ENCODE results near the gene TECTA. TPM values are rescaled to one million over a fixed set of nuclear protein-coding genes. Genes with fewer than 3 reads are reported as not detected.

TECTA gene
- total RNA-seq, 1 donor: 0.72 TPM

GRCh38 chr11:121152764-121153163 is 51.7 kb downstream of the TECTA start:
- H4K20me1 ChIP-seq (ENCODE audit: insufficient read depth, low read length): no peaks in the 10 kb centered on the region
- no peak overlapping the region for H3K4me3 ChIP-seq (ENCODE audit: insufficient read depth, low read length)
- no peaks in the 10 kb centered on the region for H3K79me2 ChIP-seq (ENCODE audit: insufficient read depth, low read length)
- no peak overlapping the region for H3K4me2 ChIP-seq (ENCODE audit: insufficient read depth, low read length)
- TF ChIP-seq CTCF (IDR thresholded peaks at IDR 0.05; ENCODE audit: extremely low read depth, low read depth, low read length): no peak
- H3K9me3 ChIP-seq (ENCODE audit: low read depth, low read length): no peaks in the 10 kb centered on the region
- no peak overlapping the region for H3K27ac ChIP-seq (ENCODE audit: low read depth, low read length)
- no peaks in the 10 kb centered on the region for H3K27me3 ChIP-seq (ENCODE audit: insufficient read depth, low read length)
- H3K36me3 ChIP-seq (ENCODE audit: insufficient read depth, low read length): no peaks in the 10 kb centered on the region
- no peak overlapping the region for H2AFZ ChIP-seq (ENCODE audit: low read length)
- no peak for DNase-seq (ENCODE audit: insufficient read length, low spot score, missing footprints)
- no peaks in the 10 kb centered on the region for H3K4me1 ChIP-seq (ENCODE audit: insufficient read depth, low read length)

DNA sequence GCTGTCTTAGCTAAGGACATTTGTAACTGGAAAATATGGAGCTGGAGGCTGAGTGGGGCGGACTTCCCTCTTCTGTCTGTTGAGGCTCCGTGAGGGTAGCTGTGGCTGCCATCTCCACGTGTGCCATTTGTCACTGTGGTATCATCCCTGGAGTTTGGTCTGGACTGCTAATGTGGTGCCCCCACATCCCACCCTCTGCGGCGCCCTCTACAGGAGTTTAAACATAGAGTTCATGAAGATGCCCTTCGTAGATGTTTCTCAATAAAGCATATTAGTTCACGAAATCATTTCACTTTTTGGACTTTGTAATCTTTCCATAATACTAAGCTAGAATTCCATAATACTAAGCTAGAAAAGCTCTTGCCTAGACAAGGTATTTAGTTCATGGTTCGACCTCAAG is 52.4 kb downstream of the TECTA start:
- H3K4me3 ChIP-seq (ENCODE audit: insufficient read depth, low read length): no peak overlapping the region
- H4K20me1 ChIP-seq (ENCODE audit: insufficient read depth, low read length): no peaks in the 10 kb centered on the region
- no peaks in the 10 kb centered on the region for H3K79me2 ChIP-seq (ENCODE audit: insufficient read depth, low read length)
- H3K4me1 ChIP-seq (ENCODE audit: insufficient read depth, low read length): no peaks in the 10 kb centered on the region
- no peak overlapping the region for H3K27ac ChIP-seq (ENCODE audit: low read depth, low read length)
- no peak for DNase-seq (ENCODE audit: insufficient read length, low spot score, missing footprints)
- no peak overlapping the region for H3K4me2 ChIP-seq (ENCODE audit: insufficient read depth, low read length)
- H2AFZ ChIP-seq (ENCODE audit: low read length): no peak overlapping the region
- H3K9me3 ChIP-seq (ENCODE audit: low read depth, low read length): no peaks in the 10 kb centered on the region
- no peak for TF ChIP-seq CTCF (IDR thresholded peaks at IDR 0.05; ENCODE audit: extremely low read depth, low read depth, low read length)
- H3K27me3 ChIP-seq (ENCODE audit: insufficient read depth, low read length): no peaks in the 10 kb centered on the region
- no peaks in the 10 kb centered on the region for H3K36me3 ChIP-seq (ENCODE audit: insufficient read depth, low read length)

GRCh38 chr11:121154486-121155314 is 53.7 kb downstream of the TECTA start:
- no peak for DNase-seq (ENCODE audit: insufficient read length, low spot score, missing footprints)
- Histone ChIP-seq H3K9me3 (ENCODE audit: low read depth, low read length) (no peaks in the 10 kb centered on the region), H4K20me1 (ENCODE audit: insufficient read depth, low read length) (no peaks in the 10 kb centered on the region), H3K4me3 (ENCODE audit: insufficient read depth, low read length) (no peak overlapping the region), H3K36me3 (ENCODE audit: insufficient read depth, low read length) (no peaks in the 10 kb centered on the region), H3K4me1 (ENCODE audit: insufficient read depth, low read length) (no peaks in the 10 kb centered on the region), H3K27ac (ENCODE audit: low read depth, low read length) (no peak overlapping the region), H2AFZ (ENCODE audit: low read length) (no peak overlapping the region), H3K27me3 (ENCODE audit: insufficient read depth, low read length) (no peaks in the 10 kb centered on the region), H3K4me2 (ENCODE audit: insufficient read depth, low read length) (no peak overlapping the region), H3K79me2 (ENCODE audit: insufficient read depth, low read length) (no peaks in the 10 kb centered on the region)
- no peak for TF ChIP-seq CTCF (IDR thresholded peaks at IDR 0.05; ENCODE audit: extremely low read depth, low read depth, low read length)

DNA sequence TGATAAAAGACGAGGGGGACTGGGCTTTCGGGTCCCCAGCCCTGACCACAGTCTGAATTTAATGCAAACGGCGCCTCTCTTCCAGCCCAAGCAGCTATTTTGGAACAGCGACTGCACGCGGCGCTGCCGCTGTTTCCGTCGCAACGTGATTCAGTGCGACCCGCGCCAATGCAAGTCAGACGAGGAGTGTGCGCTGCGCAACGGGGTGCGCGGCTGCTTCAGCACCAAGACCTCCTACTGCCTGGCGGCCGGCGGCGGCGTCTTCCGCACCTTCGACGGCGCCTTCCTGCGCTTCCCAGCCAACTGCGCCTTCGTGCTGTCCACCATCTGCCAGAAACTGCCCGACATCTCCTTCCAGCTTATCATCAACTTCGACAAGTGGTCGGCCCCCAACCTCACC is 56.7 kb downstream of the TECTA start:
- H3K27ac ChIP-seq (ENCODE audit: low read depth, low read length): no peak overlapping the region
- no peaks in the 10 kb centered on the region for H3K36me3 ChIP-seq (ENCODE audit: insufficient read depth, low read length)
- no peak overlapping the region for H2AFZ ChIP-seq (ENCODE audit: low read length)
- no peak for TF ChIP-seq CTCF (IDR thresholded peaks at IDR 0.05; ENCODE audit: extremely low read depth, low read depth, low read length)
- H4K20me1 ChIP-seq (ENCODE audit: insufficient read depth, low read length): no peaks in the 10 kb centered on the region
- H3K79me2 ChIP-seq (ENCODE audit: insufficient read depth, low read length): no peaks in the 10 kb centered on the region
- H3K27me3 ChIP-seq (ENCODE audit: insufficient read depth, low read length): no peaks in the 10 kb centered on the region
- H3K9me3 ChIP-seq (ENCODE audit: low read depth, low read length): no peaks in the 10 kb centered on the region
- H3K4me2 ChIP-seq (ENCODE audit: insufficient read depth, low read length): no peak overlapping the region
- DNase-seq (ENCODE audit: insufficient read length, low spot score, missing footprints): no peak
- H3K4me1 ChIP-seq (ENCODE audit: insufficient read depth, low read length): no peaks in the 10 kb centered on the region
- no peak overlapping the region for H3K4me3 ChIP-seq (ENCODE audit: insufficient read depth, low read length)

Measured in osteoblast (primary cell).